ENCODE results near the gene PPM1B. TPM values are rescaled to one million over a fixed set of nuclear protein-coding genes. Genes with fewer than 3 reads are reported as not detected.

PPM1B gene
- total and polyA plus RNA-seq, 2 donors (not counting 3 experiments of a cell fraction or from before 2014, with no cell fraction given): 8.0 to 24.1 TPM

GRCh38 chr2:44126106-44126797 lies 42.4 kb upstream of the PPM1B start:
- DNase-seq (ENCODE audit: low read depth, low spot score): no peak
- Histone ChIP-seq H3K36me3 (ENCODE audit: control insufficient read depth in 2 of 2, extremely low read depth in 1 of 2, insufficient read depth in 2 of 2, low read length in 2 of 2) (no peaks in the 10 kb centered on the region), H3K4me2 (ENCODE audit: insufficient read depth, low read length) (no peak overlapping the region), H3K27ac (ENCODE audit: insufficient read depth, low read depth, low read length) (no peak overlapping the region), H3K9me3 (replicated peaks; ENCODE audit: control insufficient read depth, insufficient read depth, low read length) (no peaks in the 10 kb centered on the region), H3K79me2 (ENCODE audit: control insufficient read depth, insufficient read depth, low read length) (no peaks in the 10 kb centered on the region), H4K20me1 (replicated peaks; ENCODE audit: control insufficient read depth, extremely low read depth, insufficient read depth, low read length) (no peaks in the 10 kb centered on the region), H3K4me1 (ENCODE audit: control insufficient read depth, extremely low read depth, insufficient read depth, low read length) (no peaks in the 10 kb centered on the region), H3K9ac (replicated peaks; ENCODE audit: extremely low read depth, insufficient read depth, low read length) (no peak overlapping the region), H3K9me1 (replicated peaks; ENCODE audit: control insufficient read depth, extremely low read depth, insufficient read depth, low read length) (no peaks in the 10 kb centered on the region), H2AFZ (ENCODE audit: low read depth, low read length) (no peak overlapping the region), H3K4me3 (replicated peaks in 1 of 3; ENCODE audit: insufficient read depth in 1 of 3, low read depth in 1 of 3, low read length in 3 of 3) (no peak overlapping the region), H3K27me3 (ENCODE audit: control insufficient read depth in 2 of 2, insufficient read depth in 2 of 2, low read length in 2 of 2) (peaks cover 0 to 2% of the 10 kb centered on the region in 2 experiments)
- dilution Hi-C loops (cut with MboI; ENCODE audit: extremely low pct_ligation_motif_present, low sequenced_read_pairs): no loop called here
- no peak for FAIRE-seq
- POLR2A ChIA-PET: no interaction called here
- no TSS peak for BruUV-seq (replicated peaks)
- CTCF ChIA-PET: interaction anchor here (0.9 kb wide), 1 partner anchor 22 kb away, joined by 3 read pairs; no protein-coding TSS in a partner anchor
- TF ChIP-seq EZH2 (IDR thresholded peaks at IDR 0.05; ENCODE audit: borderline replicate concordance, low read depth, low read length, severe bottlenecking) (no peak), MAX (IDR thresholded peaks at IDR 0.05; ENCODE audit: insufficient read depth, insufficient read length) (no peak)
- intact Hi-C loops (cut with micrococcal nuclease): no loop called here

- H4K20me1 ChIP-seq (replicated peaks; ENCODE audit: control insufficient read depth, extremely low read depth, insufficient read depth, low read length): no peaks in the 10 kb centered on the region
- H3K4me3 ChIP-seq (replicated peaks in 1 of 3; ENCODE audit: insufficient read depth in 1 of 3, low read depth in 1 of 3, low read length in 3 of 3): no peak overlapping the region
- FAIRE-seq (no peak), DNase-seq (ENCODE audit: low read depth, low spot score) (no peak)
- TF ChIP-seq POLR2AphosphoS5 (IDR thresholded peaks at IDR 0.05; ENCODE audit: insufficient read depth, low read depth, low read length) (no peak), POLR2A (IDR thresholded peaks at IDR 0.05; ENCODE audit: low read depth, low read length) (no peak), FOS (IDR thresholded peaks at IDR 0.05; ENCODE audit: borderline replicate concordance, insufficient read depth, low read length) (no peak), MAX (IDR thresholded peaks at IDR 0.05; ENCODE audit: insufficient read depth, insufficient read length) (no peak), JUN (IDR thresholded peaks at IDR 0.05; ENCODE audit: borderline replicate concordance, insufficient read depth, insufficient read length, low read depth) (no peak), MYC (IDR thresholded peaks at IDR 0.05; ENCODE audit: low read depth, low read length) (no peak), GATA2 (IDR thresholded peaks at IDR 0.05; ENCODE audit: insufficient read depth, insufficient read length, low read depth, low read length) (no peak), EZH2 (IDR thresholded peaks at IDR 0.05; ENCODE audit: borderline replicate concordance, low read depth, low read length, severe bottlenecking) (no peak), CTCF (IDR thresholded peaks at IDR 0.05; ENCODE audit: extremely low read depth in 1 of 2, insufficient read depth in 1 of 2, low read depth in 1 of 2, low read length in 2 of 2) (no peak)
- BruUV-seq (replicated peaks): no TSS peak
- no peak overlapping the region for H2AFZ ChIP-seq (ENCODE audit: low read depth, low read length)
- no peaks in the 10 kb centered on the region for H3K4me1 ChIP-seq (ENCODE audit: control insufficient read depth, extremely low read depth, insufficient read depth, low read length)
- dilution Hi-C loops (cut with MboI; ENCODE audit: extremely low pct_ligation_motif_present, low sequenced_read_pairs): no loop called here
- intact Hi-C loops (cut with micrococcal nuclease): no loop called here
- H3K9me3 ChIP-seq (replicated peaks; ENCODE audit: control insufficient read depth, insufficient read depth, low read length): no peaks in the 10 kb centered on the region
- H3K4me2 ChIP-seq (ENCODE audit: insufficient read depth, low read length): no peak overlapping the region
- H3K27ac ChIP-seq (ENCODE audit: insufficient read depth, low read depth, low read length): no peak overlapping the region
- H3K27me3 ChIP-seq (ENCODE audit: control insufficient read depth in 2 of 2, insufficient read depth in 2 of 2, low read length in 2 of 2): peaks cover 3 to 6% of the 10 kb centered on the region in 2 experiments
- no peaks in the 10 kb centered on the region for H3K79me2 ChIP-seq (ENCODE audit: control insufficient read depth, insufficient read depth, low read length)
- POLR2A ChIA-PET: no interaction called here
- H3K36me3 ChIP-seq (ENCODE audit: control insufficient read depth in 2 of 2, extremely low read depth in 1 of 2, insufficient read depth in 2 of 2, low read length in 2 of 2): no peaks in the 10 kb centered on the region
- CTCF ChIA-PET: no interaction called here
- H3K9me1 ChIP-seq (replicated peaks; ENCODE audit: control insufficient read depth, extremely low read depth, insufficient read depth, low read length): no peaks in the 10 kb centered on the region
- no peak overlapping the region for H3K9ac ChIP-seq (replicated peaks; ENCODE audit: extremely low read depth, insufficient read depth, low read length)
Observed at GRCh38 chr2:44130441-44130840, 38.2 kb upstream of the PPM1B start.

Data from endothelial cell of umbilical vein (primary cell).